ENCODE measurements around the gene CDKAL1.

DNA sequence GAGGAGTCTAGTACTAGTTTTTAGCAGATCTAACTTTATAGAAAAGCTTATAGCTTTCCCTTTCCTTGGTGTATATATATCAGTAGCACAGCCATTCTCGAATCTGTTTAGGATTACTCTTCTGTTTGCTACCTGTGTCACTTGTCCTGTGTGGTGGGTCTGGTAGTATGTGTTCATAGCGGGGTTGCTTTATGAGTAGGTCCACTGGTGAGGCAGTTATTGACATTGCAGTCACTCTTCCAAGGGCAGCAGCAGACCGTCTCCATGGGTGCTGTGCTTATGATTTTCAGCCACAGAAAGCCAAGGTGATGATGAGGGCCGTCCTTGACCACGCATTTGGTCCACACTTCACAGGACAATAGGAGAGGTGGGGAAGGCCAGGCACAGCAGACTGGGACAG, 171.5 kb downstream of the CDKAL1 start:
- TF ChIP-seq YY1 (IDR thresholded peaks at IDR 0.05; ENCODE audit: insufficient read depth, insufficient read length) = no peak
- TF ChIP-seq ZNF274 (IDR thresholded peaks at IDR 0.05; ENCODE audit: low read depth, low read length) = no peak
